ENCODE measurements around the gene CCDC17.

Gene CCDC17

GRCh38 chr1:45623972-45624371, at the start of gene CCDC17:
CCDC17 (minus strand) TSS chr1:45624054; CDS start chr1:45623909, 145 bp downstream.
- DNase-seq (ENCODE audit: low read depth in 2 of 2) = no peak

- DNase-seq (ENCODE audit: low read depth in 2 of 2) = no peak
Measured at GRCh38 chr1:45669859-45670655, 46.2 kb upstream of the CCDC17 start.

DNA sequence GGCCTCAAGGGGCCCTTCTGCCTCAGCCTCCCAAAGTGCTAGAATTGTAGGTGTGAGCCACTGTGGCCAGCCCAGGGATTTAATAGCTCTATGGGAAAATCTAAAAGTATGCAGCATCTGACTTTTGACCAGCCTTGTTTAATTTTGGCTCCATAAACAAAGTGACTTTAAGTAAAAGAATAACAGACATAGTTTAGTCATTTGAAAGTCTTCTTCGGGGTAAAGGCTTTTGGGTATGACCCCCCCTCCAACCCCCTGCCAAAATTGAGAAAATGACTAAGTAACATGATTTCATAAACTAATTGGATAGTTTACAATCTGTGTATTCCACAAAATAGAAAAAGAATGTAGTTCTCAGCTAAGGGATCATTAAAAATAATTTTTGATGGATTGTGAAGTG, 45.5 kb upstream of the CCDC17 start:
- no peak for DNase-seq (ENCODE audit: low read depth in 2 of 2)

GRCh38 chr1:45668526-45668925, 44.7 kb upstream of the CCDC17 start:
- no peak for DNase-seq (ENCODE audit: low read depth in 2 of 2)

DNA sequence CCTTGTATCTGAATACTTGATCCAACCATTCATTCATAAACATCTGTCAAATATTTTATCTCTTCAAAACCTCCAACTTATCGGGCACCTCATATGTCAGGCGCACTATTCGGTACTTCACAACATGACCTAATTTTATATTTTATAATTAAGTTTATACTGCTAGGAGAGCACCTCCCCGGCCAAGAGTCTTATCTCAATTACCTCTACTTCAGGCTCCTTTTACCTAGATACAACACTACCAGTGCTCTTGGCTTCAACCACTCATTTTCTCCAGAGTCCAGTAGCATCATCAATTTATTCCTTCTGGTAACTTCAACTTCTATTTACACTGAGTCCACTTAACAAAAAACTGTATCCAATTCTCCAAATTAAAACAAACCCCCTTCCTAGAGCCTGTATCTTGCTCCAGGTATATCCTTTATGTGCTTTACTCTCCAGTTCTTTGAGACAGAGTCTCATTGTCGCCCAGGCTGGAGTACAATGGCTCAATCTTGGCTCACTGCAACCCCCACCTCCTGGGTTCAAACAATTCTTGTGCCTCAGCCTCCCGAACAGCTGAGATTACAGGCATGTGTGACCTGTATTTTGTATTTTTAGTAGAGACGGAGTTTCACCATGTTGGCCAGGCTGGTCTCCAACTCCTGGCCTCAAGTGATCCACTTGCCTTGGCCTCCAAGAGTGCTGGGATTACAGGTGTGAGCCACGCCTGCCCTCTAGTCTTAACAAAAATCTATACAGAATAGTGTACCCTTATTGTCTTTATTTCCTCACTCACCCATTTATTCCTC, 43.7 kb upstream of the CCDC17 start:
- no peak for DNase-seq (ENCODE audit: low read depth in 2 of 2)

GRCh38 chr1:45666836-45667235, 43.0 kb upstream of the CCDC17 start:
- no peak for DNase-seq (ENCODE audit: low read depth in 2 of 2)

DNA sequence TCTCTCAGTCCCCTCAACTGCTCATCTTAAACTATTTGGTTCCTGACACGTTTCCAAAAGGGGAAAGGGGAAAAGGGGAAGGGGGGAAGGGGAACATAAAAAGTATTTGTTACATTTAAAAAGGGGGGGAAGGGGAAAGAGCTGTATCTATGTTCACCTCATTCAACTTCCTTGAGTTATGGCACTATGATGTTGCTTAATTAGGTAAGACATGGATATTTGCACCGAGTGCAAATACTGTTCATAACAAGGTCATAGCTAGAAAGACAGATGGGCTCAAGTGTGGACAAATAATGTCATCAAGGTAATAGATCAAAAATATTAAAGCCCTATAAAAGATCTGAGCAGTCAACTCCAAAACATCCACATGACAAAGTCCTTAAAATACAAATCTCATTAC, 36.5 kb upstream of the CCDC17 start:
- no peak for DNase-seq (ENCODE audit: low read depth in 2 of 2)

DNA sequence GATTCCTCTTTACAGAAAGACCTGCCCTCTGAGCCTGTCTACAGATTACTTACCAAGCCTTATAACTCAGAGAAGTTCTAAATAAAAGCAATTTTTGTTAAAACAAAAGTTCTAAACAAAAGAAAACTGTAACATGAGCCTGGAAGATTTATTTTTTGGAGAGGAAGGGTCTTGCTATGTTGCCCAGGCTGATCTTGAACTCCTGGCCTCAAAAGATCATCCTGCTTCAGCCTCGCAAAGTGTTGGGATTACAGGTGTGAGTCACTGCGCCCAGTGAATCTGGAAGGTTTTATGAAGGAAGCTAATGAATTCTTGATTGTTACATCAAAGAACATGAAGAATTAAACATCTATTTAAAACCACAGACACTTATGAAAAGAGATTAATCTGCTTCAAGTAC, 35.4 kb upstream of the CCDC17 start:
- DNase-seq (ENCODE audit: low read depth in 2 of 2) = no peak

- no peak for DNase-seq (ENCODE audit: low read depth in 2 of 2)
Measured at GRCh38 chr1:45658171-45658570, 34.3 kb upstream of the CCDC17 start.

- no peak for DNase-seq (ENCODE audit: low read depth in 2 of 2)
Measured at GRCh38 chr1:45656573-45657226, 32.8 kb upstream of the CCDC17 start.

- DNase-seq (ENCODE audit: low read depth in 2 of 2) = no peak
Measured at GRCh38 chr1:45654540-45655280, 30.9 kb upstream of the CCDC17 start.

DNA sequence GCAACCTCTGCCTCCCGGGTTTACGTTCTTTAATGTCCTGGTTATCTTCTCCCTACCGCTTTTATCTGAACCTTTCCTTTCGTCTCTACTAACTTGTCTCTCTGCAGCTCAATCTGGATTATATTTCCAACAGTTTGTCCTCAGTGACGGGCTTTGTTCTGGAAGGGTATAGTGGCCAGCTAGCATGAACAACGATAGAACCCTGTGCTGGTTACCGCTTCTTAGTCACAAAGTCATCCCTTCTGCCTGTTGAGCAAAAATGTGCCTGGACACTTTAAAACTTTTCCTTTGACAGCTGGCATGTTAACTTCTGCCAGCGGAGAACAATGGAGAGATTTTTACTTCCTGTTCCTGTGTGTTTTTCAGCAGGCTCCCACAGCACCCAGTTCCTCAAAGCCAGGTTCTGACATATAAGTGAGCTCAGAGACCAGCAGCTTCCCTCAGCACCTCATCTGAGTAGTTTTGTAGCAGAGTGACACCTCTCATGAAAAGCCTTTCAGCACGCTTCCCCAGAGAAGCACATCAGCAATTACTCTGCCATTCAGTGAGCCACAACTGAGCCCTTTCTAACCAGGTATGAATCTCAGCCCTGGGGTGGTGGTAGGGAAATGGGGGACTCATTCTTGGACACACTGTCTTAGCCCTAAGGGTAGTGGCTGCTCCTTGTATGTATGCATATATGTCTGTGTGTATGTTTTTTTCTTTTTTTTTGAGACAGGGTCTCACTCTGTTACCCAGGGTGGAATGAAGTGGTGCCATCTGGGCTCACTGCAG, 23.6 kb upstream of the CCDC17 start:
- DNase-seq (ENCODE audit: low read depth in 2 of 2) = no peak

- DNase-seq (ENCODE audit: low read depth in 2 of 2) = no peak
Measured at GRCh38 chr1:45644661-45645060, 20.8 kb upstream of the CCDC17 start.

GRCh38 chr1:45643978-45644377, 20.1 kb upstream of the CCDC17 start:
- DNase-seq (ENCODE audit: low read depth in 2 of 2) = no peak

DNA sequence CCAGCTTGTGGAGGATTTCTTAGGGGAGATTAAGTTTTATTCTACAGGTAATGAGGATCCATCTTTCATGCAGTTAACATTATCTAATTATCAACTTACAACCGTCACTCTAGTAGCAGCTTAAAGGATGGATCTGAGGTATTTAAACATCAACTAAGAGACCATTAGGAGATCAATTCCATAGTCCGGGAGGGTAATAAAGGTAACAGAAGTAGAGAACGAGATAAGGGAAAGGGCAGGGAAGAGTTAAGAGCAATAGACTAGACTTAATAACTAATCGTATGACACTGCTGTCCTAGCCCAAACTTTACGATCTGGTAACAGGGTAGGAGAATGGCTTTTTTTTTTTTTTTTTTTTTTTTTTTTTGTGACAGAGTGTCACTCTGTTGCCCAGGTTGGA, 19.5 kb upstream of the CCDC17 start:
- DNase-seq (ENCODE audit: low read depth in 2 of 2) = no peak

DNA sequence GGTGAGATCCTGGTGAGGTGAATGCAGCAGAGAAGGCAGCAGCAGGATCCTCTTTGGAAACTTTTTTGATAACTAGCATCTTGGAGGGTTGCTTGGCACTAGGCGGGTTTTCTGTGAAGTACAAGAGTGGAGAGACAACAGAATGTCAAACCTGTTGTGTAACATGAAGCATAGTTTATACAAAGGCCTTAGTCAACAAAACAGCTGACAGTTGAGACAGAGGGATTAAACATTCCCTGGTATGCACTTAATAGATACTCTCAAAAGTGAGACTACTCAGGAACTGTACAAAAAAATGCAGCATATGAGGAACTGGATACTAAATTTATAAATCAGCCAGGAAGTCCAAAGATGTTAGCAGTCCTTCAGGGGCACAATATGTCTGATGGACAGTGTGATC, 16.4 kb upstream of the CCDC17 start:
- no peak for DNase-seq (ENCODE audit: low read depth in 2 of 2)

- DNase-seq (ENCODE audit: low read depth in 2 of 2) = no peak
Measured at GRCh38 chr1:45635211-45635610, 11.4 kb upstream of the CCDC17 start.

- no peak for DNase-seq (ENCODE audit: low read depth in 2 of 2)
Measured at GRCh38 chr1:45630429-45630828, 6.6 kb upstream of the CCDC17 start.

DNA sequence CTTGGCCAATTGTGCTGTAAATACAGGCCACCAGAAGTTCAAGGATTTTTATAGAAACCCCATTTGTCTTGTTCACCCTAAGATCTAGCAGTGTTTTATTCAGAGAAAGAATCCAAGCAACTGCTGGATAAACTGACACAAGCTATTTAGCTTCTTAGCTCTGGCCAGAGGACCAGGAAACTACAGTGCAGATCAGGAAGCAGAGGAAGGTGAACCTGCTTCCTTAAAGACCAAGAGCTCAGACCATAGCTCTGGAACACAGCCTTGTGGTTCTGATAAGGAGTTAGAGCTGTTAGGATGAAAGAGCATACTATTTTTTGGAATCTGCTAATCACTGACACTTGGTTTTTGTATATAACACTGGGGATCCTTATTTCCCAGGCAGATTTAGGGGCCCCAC, 5.2 kb upstream of the CCDC17 start:
- no peak for DNase-seq (ENCODE audit: low read depth in 2 of 2)

DNA sequence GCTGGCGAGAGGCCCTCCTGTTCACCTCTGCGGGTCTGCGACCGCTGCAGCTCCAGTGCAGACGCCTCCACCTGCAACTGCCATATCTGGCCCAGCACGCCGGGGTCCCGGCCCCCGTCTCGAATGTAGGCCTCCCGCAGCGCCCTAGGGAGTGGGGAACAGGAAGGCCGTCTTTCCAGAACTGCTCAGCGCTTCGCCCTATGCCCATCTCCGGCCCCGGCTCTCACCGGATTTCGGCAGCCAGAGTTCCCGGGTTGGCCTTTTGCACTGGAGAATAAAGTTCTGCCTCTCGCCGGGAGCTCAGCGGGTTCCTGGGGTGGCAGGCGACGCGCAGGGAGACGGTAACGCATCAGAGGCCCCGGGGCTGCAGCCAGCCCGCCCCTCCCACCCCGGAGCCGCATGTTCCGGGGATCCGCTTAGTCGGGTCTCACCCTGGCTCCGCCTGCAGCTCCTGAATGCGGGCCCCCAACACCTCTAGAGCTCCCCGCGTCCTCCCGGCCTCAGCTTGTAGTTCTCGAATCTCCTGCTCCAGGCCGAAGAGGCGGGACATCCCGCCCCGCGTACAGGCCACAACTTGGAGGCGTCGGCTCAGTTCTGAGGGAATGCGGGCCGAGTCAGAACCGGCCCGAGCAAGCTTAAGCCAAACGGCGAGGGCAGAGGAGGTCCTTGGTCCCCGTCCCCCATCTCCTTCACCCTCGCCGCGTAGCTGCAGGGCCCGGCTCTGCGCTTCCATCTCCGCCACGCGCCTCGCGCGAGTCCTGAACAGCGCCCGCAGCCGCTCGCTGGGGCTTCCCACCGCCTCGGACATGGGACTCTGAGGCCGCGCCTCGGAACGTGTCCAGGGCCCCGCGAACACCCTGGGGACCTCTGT, 1.1 kb downstream of the CCDC17 start:
- DNase-seq (ENCODE audit: low read depth in 2 of 2) = no peak
